Esophagus squamous epithelium (tissue), 5 donors: Measurements from ENCODE around the gene GLRX5. TPM values are rescaled to one million over a fixed set of nuclear protein-coding genes. Genes with fewer than 3 reads are reported as not detected.
A peak's percentile ranks its signal among the peaks of the same experiment; 100 is the strongest.

Experiments used
- DNase-seq: peaks from one replicate; lab custom pipeline; 2025; lab: John Stamatoyannopoulos, UW
- H3K27ac ChIP-seq, 4 donors: fragments of 200-600 bp; sonication (generic); one replicate each; pipeline ENCODE4 v1.5.1; 2016 to 2019; ENCODE audit warnings: mild to moderate bottlenecking in 1 of 4
- H3K27me3 ChIP-seq, 4 donors: fragments of 200-600 bp; sonication (generic); 1 replicate in 3 of 4; 2 replicates in 1 of 4; pipeline versions ENCODE4 v1.5.1 to v1.6.0; 2017 to 2021; ENCODE audit warnings: antibody characterized with exemption in 1 of 4
- H3K36me3 ChIP-seq, 3 donors: fragments of 200-600 bp; sonication (generic); one replicate each; pipeline ENCODE4 v1.5.1; 2016 to 2019
- H3K4me1 ChIP-seq, 3 donors: fragments of 200-600 bp; sonication (generic); one replicate each; pipeline ENCODE4 v1.5.1; 2017 to 2019
- H3K4me3 ChIP-seq, 4 donors: fragments of 200-600 bp; sonication (generic); 1 replicate in 3 of 4; 2 replicates in 1 of 4; pipeline ENCODE4 v1.5.1; 2016 to 2019; ENCODE audit warnings: mild to moderate bottlenecking in 2 of 4, moderate library complexity in 1 of 4
- H3K9me3 ChIP-seq, 3 donors: fragments of 200-600 bp; sonication (generic); one replicate each; pipeline ENCODE4 v1.5.1; 2016 to 2019
- POLR2A ChIP-seq, 4 donors: fragments of 450-650 bp; IDR thresholded peaks; one replicate each; pipeline ENCODE4 v1.6.1; 2017; ENCODE audit warnings: antibody characterized with exemption in 4 of 4, mild to moderate bottlenecking in 4 of 4, moderate library complexity in 3 of 4
- WGBS, 2 donors: methylation state at CpG; one replicate each; pipeline ENCODE4 v1.1.5; 2018; 5-methylcytosine and 5-hydroxymethylcytosine counted together
- intact Hi-C: fragments of 100-400 bp; cut with DNase I; formaldehyde crosslinking; loops from one replicate; pipeline ENCODE4 v1.15.0; 2022
- total RNA-seq, 4 donors: library from RNA; depleted of rRNA; stranded (reverse); fragments of >200 nt; gene quantifications; one replicate each; pipeline ENCODE4 v1.1.0, GENCODE V29; 2016
- TF ChIP-seq, protein P1 (sequence below), 6 experiments: fragments of 450-650 bp in 4 of 6; fragments of 200-600 bp in 2 of 6; sonication (generic) in 2 of 6; IDR thresholded peaks; one replicate each; pipeline ENCODE4 v1.5.1; 2016 to 2019; ENCODE audit warnings: antibody characterized with exemption in 6 of 6, mild to moderate bottlenecking in 4 of 6, moderate library complexity in 4 of 6
- donor health status: DM: yes; HTN: yes; CAD: no.

GLRX5 gene
- total RNA-seq, 4 donors from 2014 or later = 14.4 to 40.1 (median 32.6) TPM

DNA sequence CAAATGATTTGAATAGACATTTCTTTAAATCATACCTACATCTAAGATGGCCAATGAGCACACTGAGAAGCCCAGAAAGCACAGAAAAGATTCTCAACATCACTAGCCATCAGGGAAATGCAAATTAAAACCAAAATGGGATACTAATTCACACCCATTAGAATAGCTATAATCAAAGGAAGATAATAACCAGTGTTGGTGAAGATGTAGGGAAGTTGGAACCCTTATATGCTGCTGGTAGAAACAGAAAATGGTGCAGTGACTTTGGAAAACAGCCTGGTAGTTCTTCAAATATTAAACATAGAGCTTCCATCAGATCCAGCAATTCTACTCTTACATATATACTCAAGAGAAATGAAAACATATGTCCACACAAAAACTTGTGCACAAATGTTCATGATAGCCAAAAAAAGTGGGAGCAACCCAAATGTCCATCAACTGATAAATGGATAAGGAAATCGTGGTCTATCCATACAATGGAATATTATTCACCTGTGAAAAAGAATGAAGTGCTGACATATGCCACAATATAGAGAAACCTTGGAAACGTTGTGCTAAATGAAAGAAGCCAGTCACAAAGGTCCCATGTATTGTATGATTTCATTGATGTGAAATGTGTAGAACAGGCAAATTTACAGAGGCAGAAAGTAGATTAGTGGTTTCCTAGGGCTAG lies 42.8 kb upstream of the GLRX5 start:
- peak overlapping the region in 1 of 4 donors; percentile 72 for H3K27ac ChIP-seq
- 72 to 86% methylated on average over 2 of the region's 2 CpGs for WGBS, 2 donors
- peaks cover 15 to 76% (median 49%) of the 10 kb centered on the region in 3 donors for H3K4me1 ChIP-seq

GRCh38 chr14:95493503-95493902 lies 41.3 kb upstream of the GLRX5 start:
- TF ChIP-seq, protein P1, sequence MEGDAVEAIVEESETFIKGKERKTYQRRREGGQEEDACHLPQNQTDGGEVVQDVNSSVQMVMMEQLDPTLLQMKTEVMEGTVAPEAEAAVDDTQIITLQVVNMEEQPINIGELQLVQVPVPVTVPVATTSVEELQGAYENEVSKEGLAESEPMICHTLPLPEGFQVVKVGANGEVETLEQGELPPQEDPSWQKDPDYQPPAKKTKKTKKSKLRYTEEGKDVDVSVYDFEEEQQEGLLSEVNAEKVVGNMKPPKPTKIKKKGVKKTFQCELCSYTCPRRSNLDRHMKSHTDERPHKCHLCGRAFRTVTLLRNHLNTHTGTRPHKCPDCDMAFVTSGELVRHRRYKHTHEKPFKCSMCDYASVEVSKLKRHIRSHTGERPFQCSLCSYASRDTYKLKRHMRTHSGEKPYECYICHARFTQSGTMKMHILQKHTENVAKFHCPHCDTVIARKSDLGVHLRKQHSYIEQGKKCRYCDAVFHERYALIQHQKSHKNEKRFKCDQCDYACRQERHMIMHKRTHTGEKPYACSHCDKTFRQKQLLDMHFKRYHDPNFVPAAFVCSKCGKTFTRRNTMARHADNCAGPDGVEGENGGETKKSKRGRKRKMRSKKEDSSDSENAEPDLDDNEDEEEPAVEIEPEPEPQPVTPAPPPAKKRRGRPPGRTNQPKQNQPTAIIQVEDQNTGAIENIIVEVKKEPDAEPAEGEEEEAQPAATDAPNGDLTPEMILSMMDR (IDR thresholded peaks at IDR 0.05) = no peak
- H3K4me3 ChIP-seq = no peak overlapping the region
- no peak for DNase-seq
- peaks cover 15 to 76% (median 58%) of the 10 kb centered on the region in 3 donors for H3K4me1 ChIP-seq
- peaks cover 0 to 6% (median 0%) of the 10 kb centered on the region in 4 donors for H3K27me3 ChIP-seq
- no peaks in the 10 kb centered on the region for H3K9me3 ChIP-seq
- WGBS, 2 donors = 93% methylated on average over 5 of the region's 5 CpGs
- no peaks in the 10 kb centered on the region for H3K36me3 ChIP-seq
- H3K27ac ChIP-seq = no peak overlapping the region
- intact Hi-C loops = no loop called here

More for the DNA sequence above, 42.8 kb upstream of the GLRX5 start:
- DNase-seq = no peak
- no peak for TF ChIP-seq POLR2A (IDR thresholded peaks at IDR 0.05)
- TF ChIP-seq, protein P1 (IDR thresholded peaks at IDR 0.05) = no peak
- H3K4me3 ChIP-seq = no peak overlapping the region
- no peaks in the 10 kb centered on the region for H3K9me3 ChIP-seq
- no peaks in the 10 kb centered on the region for H3K36me3 ChIP-seq
- peaks cover 0 to 6% (median 0%) of the 10 kb centered on the region in 4 donors for H3K27me3 ChIP-seq
- intact Hi-C loops = no loop called here

DNA sequence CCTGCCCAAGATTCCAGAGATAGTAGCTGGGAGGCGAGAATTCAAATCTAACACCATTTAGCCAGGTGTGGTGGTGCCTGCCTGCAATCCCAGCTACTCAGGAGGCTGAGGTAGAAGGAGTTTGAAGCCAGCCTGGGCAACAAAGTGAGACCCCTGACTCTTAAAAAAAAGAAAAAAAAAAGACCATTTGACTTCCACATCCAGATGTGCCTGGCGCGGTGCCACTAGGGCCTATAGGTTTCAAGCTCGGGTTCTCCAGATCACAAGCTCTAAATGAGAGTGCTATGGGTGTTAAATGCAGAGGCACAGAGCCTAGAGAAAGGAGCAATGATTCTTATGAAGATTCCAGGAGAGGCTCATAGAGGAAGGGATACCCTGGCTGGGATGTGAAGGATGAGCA lies 40.9 kb upstream of the GLRX5 start:
- peaks cover 0 to 6% (median 0%) of the 10 kb centered on the region in 4 donors for H3K27me3 ChIP-seq
- H3K36me3 ChIP-seq = no peaks in the 10 kb centered on the region
- H3K27ac ChIP-seq = no peak overlapping the region
- DNase-seq = no peak
- intact Hi-C loops = no loop called here
- TF ChIP-seq, protein P1 (IDR thresholded peaks at IDR 0.05) = no peak
- no peak for TF ChIP-seq POLR2A (IDR thresholded peaks at IDR 0.05)
- H3K4me1 ChIP-seq = peaks cover 15 to 76% (median 59%) of the 10 kb centered on the region in 3 donors
- WGBS, 2 donors = 88 to 93% methylated on average over 4 of the region's 4 CpGs
- H3K9me3 ChIP-seq = no peaks in the 10 kb centered on the region
- H3K4me3 ChIP-seq = no peak overlapping the region

DNA sequence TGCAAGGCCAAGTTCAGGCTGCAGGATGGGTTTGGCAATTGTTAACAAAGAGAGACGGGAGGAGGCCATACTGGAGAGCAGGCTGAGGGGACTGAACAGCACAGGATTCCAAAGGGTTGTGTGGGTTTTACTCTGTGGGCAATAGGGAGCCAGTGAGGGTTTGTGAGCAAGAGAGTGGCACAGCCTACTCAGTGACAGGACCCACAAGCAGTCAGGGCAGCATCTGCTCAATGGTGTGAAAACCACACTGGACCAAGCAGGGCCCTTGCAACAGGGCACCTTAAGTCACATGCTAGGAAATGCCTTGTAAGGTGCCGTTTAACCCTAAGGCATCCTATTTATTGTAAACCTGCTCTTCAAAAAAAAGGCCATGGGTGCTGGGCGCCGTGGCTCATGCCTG lies 40.4 kb upstream of the GLRX5 start:
- WGBS, 2 donors = 81 to 98% methylated on average over 3 to 4 of the region's 4 CpGs
- TF ChIP-seq POLR2A (IDR thresholded peaks at IDR 0.05) = no peak
- TF ChIP-seq, protein P1 (IDR thresholded peaks at IDR 0.05) = no peak

GRCh38 chr14:95495076-95495475 lies 39.8 kb upstream of the GLRX5 start:
- 85 to 91% methylated on average over 2 to 3 of the region's 3 CpGs for WGBS, 2 donors
- peaks cover 15 to 76% (median 53%) of the 10 kb centered on the region in 3 donors for H3K4me1 ChIP-seq
- TF ChIP-seq, protein P1 (IDR thresholded peaks at IDR 0.05) = no peak
- TF ChIP-seq POLR2A (IDR thresholded peaks at IDR 0.05) = no peak

More for the DNA sequence above, 40.4 kb upstream of the GLRX5 start:
- Histone ChIP-seq H3K9me3 (no peaks in the 10 kb centered on the region), H3K27me3 (peaks cover 0 to 6% (median 0%) of the 10 kb centered on the region in 4 donors), H3K4me1 (peaks cover 15 to 76% (median 58%) of the 10 kb centered on the region in 3 donors), H3K4me3 (no peak overlapping the region), H3K27ac (no peak overlapping the region), H3K36me3 (no peaks in the 10 kb centered on the region)
- intact Hi-C loops = no loop called here
- no peak for DNase-seq

More at GRCh38 chr14:95495076-95495475, 39.8 kb upstream of the GLRX5 start:
- intact Hi-C loops = no loop called here
- Histone ChIP-seq H3K36me3 (no peaks in the 10 kb centered on the region), H3K9me3 (no peaks in the 10 kb centered on the region), H3K27me3 (peaks cover 0 to 6% (median 0%) of the 10 kb centered on the region in 4 donors), H3K4me3 (no peak overlapping the region), H3K27ac (peak overlapping the region in 3 of 4 donors; percentile 19 to 83 (median 56))
- no peak for DNase-seq
